Endodermal cell (in vitro differentiated cells): ENCODE measurements around the gene ALKBH4. TPM values are rescaled to one million over a fixed set of nuclear protein-coding genes. Genes with fewer than 3 reads are reported as not detected.

ENCODE experiments used
- DNase-seq: peaks from one replicate; pipeline ENCODE4 v3.0.0-alpha.2; 2017
- H3K27ac ChIP-seq: 2 replicates; pipeline ENCODE4 v1.5.1; 2013; ENCODE audit warnings: mild to moderate bottlenecking, low read depth, low read length, moderate library complexity
- H3K27me3 ChIP-seq: 2 replicates; pipeline ENCODE4 v1.6.1; 2013; ENCODE audit warnings: mild to moderate bottlenecking, low read length, moderate library complexity; ENCODE audit not compliant: insufficient read depth, control insufficient read depth, poor library complexity, severe bottlenecking
- H3K36me3 ChIP-seq: 2 replicates; pipeline ENCODE4 v1.7.0; 2013; ENCODE audit warnings: mild to moderate bottlenecking, low read length, moderate library complexity; ENCODE audit not compliant: control insufficient read depth, insufficient read depth
- H3K4me1 ChIP-seq: one replicate; pipeline ENCODE4 v1.7.0; 2013; ENCODE audit warnings: low read length; ENCODE audit not compliant: control insufficient read depth, insufficient read depth
- H3K4me3 ChIP-seq: 2 replicates; pipeline ENCODE4 v1.5.1; 2013; ENCODE audit warnings: mild to moderate bottlenecking, low read length, moderate library complexity
- H3K9ac ChIP-seq: 2 replicates; pipeline ENCODE4 v1.6.1; 2013; ENCODE audit warnings: mild to moderate bottlenecking, low read length, moderate library complexity; ENCODE audit not compliant: poor library complexity, severe bottlenecking; ENCODE audit errors: extremely low read depth
- H3K9me3 ChIP-seq: 2 replicates; pipeline ENCODE4 v1.6.1; 2013; ENCODE audit warnings: mild to moderate bottlenecking, low read length, moderate library complexity; ENCODE audit not compliant: control insufficient read depth
- H3K27ac Mint-ChIP-seq: 2 replicates; pipeline ENCODE4 v1.8.0; 2020; ENCODE audit warnings: mixed read lengths
- H3K27me3 Mint-ChIP-seq: 2 replicates; pipeline ENCODE4 v1.8.0; 2021; ENCODE audit warnings: mild to moderate bottlenecking, mixed read lengths; ENCODE audit not compliant: insufficient read depth
- H3K36me3 Mint-ChIP-seq: 2 replicates; pipeline ENCODE4 v1.8.0; 2020; ENCODE audit warnings: low read depth, mixed read lengths
- H3K4me1 Mint-ChIP-seq: 2 replicates; pipeline ENCODE4 v1.8.0; 2020; ENCODE audit warnings: mixed read lengths
- H3K4me3 Mint-ChIP-seq: 2 replicates; pipeline ENCODE4 v1.8.0; 2020; ENCODE audit warnings: mild to moderate bottlenecking, moderate library complexity, mixed read lengths
- H3K9me3 Mint-ChIP-seq: 2 replicates; pipeline ENCODE4 v1.8.0; 2020; ENCODE audit warnings: mild to moderate bottlenecking, mixed read lengths
- CTCF ChIP-seq: fragments of 200-600 bp; sonication (generic); conservative IDR thresholded peaks from 2 replicates; pipeline ENCODE4 v1.5.0; 2021; ENCODE audit warnings: antibody characterized with exemption, mild to moderate bottlenecking
- WGBS, 2 experiments: methylation state at CpG; one replicate each; pipeline versions ENCODE4 v1.1.5 to v1.1.7; 2013; ENCODE audit warnings: missing lambda C conversion rate in 2 of 2, mixed read lengths in 1 of 2; ENCODE audit not compliant: insufficient coverage in 1 of 2, insufficient read length in 1 of 2; 5-methylcytosine and 5-hydroxymethylcytosine counted together
- total RNA-seq, 2 donors: library from RNA; stranded (reverse); fragmentation: NEBNext Ultra II Directional in 1 of 2; extraction: Animal tissue kit (Norgen Biotek cat#: 25700) in 1 of 2; gene quantifications; 2 replicates in 1 of 2; 3 replicates in 1 of 2; pipeline ENCODE4 v1.2.1, GENCODE V29; 2021

Gene ALKBH4
- total RNA-seq, 2 donors from 2014 or later, result 16.2 to 17.2 TPM

GRCh38 chr7:102421706-102422240 lies 42.9 kb downstream of the ALKBH4 start:
- H3K27ac Mint-ChIP-seq, result no peak overlapping the region
- H3K36me3 Mint-ChIP-seq, result peaks cover 62% of the 10 kb centered on the region
- Histone ChIP-seq H3K4me3 (no peak overlapping the region), H3K27ac (no peak overlapping the region), H3K4me1 (peaks cover 3% of the 10 kb centered on the region), H3K27me3 (no peaks in the 10 kb centered on the region), H3K9me3 (no peaks in the 10 kb centered on the region), H3K9ac (no peak overlapping the region), H3K36me3 (peaks cover 38% of the 10 kb centered on the region)
- no peak overlapping the region for H3K4me3 Mint-ChIP-seq
- no peak for DNase-seq
- WGBS, 2 experiments, result 95 to 97% methylated on average over 5 to 9 of the region's 10 CpGs
- H3K4me1 Mint-ChIP-seq, result peaks cover 9% of the 10 kb centered on the region
- no peaks in the 10 kb centered on the region for H3K9me3 Mint-ChIP-seq
- no peaks in the 10 kb centered on the region for H3K27me3 Mint-ChIP-seq
- TF ChIP-seq CTCF, result no peak

- DNase-seq, result no peak
- Mint-ChIP-seq H3K36me3 (peaks cover 66% of the 10 kb centered on the region), H3K27ac (no peak overlapping the region), H3K9me3 (no peaks in the 10 kb centered on the region), H3K4me3 (no peak overlapping the region), H3K27me3 (no peaks in the 10 kb centered on the region), H3K4me1 (peaks cover 9% of the 10 kb centered on the region)
- 95 to 96% methylated on average over 5 of the region's 5 CpGs for WGBS, 2 experiments
- Histone ChIP-seq H3K9ac (no peak overlapping the region), H3K36me3 (peaks cover 61% of the 10 kb centered on the region), H3K4me1 (peaks cover 3% of the 10 kb centered on the region), H3K9me3 (no peaks in the 10 kb centered on the region), H3K27ac (no peak overlapping the region), H3K27me3 (no peaks in the 10 kb centered on the region), H3K4me3 (no peak overlapping the region)
- no peak for TF ChIP-seq CTCF
Measured at GRCh38 chr7:102418592-102418991, 46.1 kb downstream of the ALKBH4 start.

GRCh38 chr7:102417105-102417504 lies 47.6 kb downstream of the ALKBH4 start:
- H3K4me3 ChIP-seq, result no peak overlapping the region
- no peaks in the 10 kb centered on the region for H3K27me3 ChIP-seq
- Mint-ChIP-seq H3K9me3 (no peaks in the 10 kb centered on the region), H3K27me3 (no peaks in the 10 kb centered on the region), H3K4me1 (peaks cover 9% of the 10 kb centered on the region), H3K27ac (no peak overlapping the region), H3K36me3 (peaks cover 75% of the 10 kb centered on the region), H3K4me3 (no peak overlapping the region)
- peaks cover 3% of the 10 kb centered on the region for H3K4me1 ChIP-seq
- H3K36me3 ChIP-seq, result peaks cover 76% of the 10 kb centered on the region
- no peak overlapping the region for H3K9ac ChIP-seq
- TF ChIP-seq CTCF, result no peak
- DNase-seq, result no peak
- H3K9me3 ChIP-seq, result no peaks in the 10 kb centered on the region
- no peak overlapping the region for H3K27ac ChIP-seq
- 88% methylated on average over 3 of the region's 3 CpGs; no CpG with 5 or more reads in 1 of the 2 experiments for WGBS, 2 experiments
